Nephron (organoid): Measurements from ENCODE around the gene BMP8A.
"Not testable (repeated sequence)": the region's sequence is repeated elsewhere in the genome, so short reads cannot be mapped to it uniquely, and the experiment has no call there.

Source experiments
- H3K27ac Mint-ChIP-seq, 3 experiments: 2 replicates each; pipeline ENCODE4 v1.8.0; 2020; ENCODE audit warnings: mixed read lengths in 3 of 3, mild to moderate bottlenecking in 2 of 3, moderate library complexity in 1 of 3
- H3K27me3 Mint-ChIP-seq: 2 replicates; pipeline ENCODE4 v1.8.0; 2021; ENCODE audit warnings: low read depth, mild to moderate bottlenecking, moderate library complexity, mixed read lengths
- H3K36me3 Mint-ChIP-seq: 2 replicates; pipeline ENCODE4 v1.8.0; 2020; ENCODE audit warnings: low read depth, mixed read lengths
- H3K4me1 Mint-ChIP-seq: 2 replicates; pipeline ENCODE4 v1.8.0; 2020; ENCODE audit warnings: mixed read lengths
- H3K4me3 Mint-ChIP-seq, 3 experiments: 2 replicates each; pipeline ENCODE4 v1.8.0; 2020; ENCODE audit warnings: mild to moderate bottlenecking in 3 of 3, mixed read lengths in 3 of 3, moderate library complexity in 2 of 3
- H3K9me3 Mint-ChIP-seq: 2 replicates; pipeline ENCODE4 v1.8.0; 2020; ENCODE audit warnings: mixed read lengths
- TF ChIP-seq, protein P1 (sequence below), 3 experiments: fragments of 200-600 bp; sonication (generic); IDR thresholded peaks; one replicate each; pipeline ENCODE4 v1.5.0; 2021; ENCODE audit warnings: antibody characterized with exemption in 3 of 3; ENCODE audit not compliant: unreplicated experiment in 3 of 3

Gene BMP8A

DNA sequence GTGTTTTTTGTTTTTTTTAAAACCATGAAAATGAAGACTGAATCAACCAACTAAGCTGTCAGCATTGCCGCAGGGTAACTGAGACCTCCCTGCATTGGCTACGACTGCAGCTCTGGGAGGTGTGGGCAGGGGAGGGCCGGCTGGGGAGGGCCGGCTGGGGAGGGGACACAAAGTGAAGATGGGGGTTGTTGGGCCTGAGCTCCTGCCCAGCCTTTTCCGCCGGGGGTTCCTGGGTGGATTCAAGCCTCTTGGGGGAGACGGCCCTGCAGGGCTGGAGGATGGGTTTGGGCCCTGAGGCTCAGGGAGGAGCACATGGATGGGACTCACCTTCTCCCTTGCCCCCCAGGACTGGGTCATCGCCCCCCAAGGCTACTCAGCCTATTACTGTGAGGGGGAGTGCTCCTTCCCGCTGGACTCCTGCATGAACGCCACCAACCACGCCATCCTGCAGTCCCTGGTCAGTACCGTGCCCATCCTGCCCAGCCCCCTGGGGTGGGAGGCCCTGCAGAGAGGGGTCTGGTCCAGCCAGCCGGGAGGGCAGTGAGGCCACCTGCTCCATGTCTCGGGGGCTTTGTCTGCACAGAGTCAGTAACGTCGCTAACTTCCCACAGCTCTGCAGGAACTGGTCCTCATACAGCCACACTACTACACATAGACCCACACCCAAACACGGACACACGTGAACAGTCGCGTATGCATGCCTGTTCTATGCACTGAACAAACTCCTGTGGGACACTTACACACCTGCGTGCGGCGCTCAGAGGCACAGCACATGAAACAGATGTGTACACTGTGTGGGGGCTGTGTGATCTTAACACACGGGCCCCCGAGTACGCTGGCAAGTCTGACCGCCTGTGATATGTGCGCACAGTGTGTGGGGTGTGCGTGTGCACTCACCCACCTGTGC lies 31.5 kb downstream of the BMP8A start:
- Mint-ChIP-seq H3K27me3 (no peaks in the 10 kb centered on the region), H3K4me3 (no peak overlapping the region), H3K9me3 (no peaks in the 10 kb centered on the region), H3K36me3 (peaks cover 8% of the 10 kb centered on the region), H3K27ac (no peak overlapping the region), H3K4me1 (no peaks in the 10 kb centered on the region)
- TF ChIP-seq, protein P1, sequence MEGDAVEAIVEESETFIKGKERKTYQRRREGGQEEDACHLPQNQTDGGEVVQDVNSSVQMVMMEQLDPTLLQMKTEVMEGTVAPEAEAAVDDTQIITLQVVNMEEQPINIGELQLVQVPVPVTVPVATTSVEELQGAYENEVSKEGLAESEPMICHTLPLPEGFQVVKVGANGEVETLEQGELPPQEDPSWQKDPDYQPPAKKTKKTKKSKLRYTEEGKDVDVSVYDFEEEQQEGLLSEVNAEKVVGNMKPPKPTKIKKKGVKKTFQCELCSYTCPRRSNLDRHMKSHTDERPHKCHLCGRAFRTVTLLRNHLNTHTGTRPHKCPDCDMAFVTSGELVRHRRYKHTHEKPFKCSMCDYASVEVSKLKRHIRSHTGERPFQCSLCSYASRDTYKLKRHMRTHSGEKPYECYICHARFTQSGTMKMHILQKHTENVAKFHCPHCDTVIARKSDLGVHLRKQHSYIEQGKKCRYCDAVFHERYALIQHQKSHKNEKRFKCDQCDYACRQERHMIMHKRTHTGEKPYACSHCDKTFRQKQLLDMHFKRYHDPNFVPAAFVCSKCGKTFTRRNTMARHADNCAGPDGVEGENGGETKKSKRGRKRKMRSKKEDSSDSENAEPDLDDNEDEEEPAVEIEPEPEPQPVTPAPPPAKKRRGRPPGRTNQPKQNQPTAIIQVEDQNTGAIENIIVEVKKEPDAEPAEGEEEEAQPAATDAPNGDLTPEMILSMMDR (IDR thresholded peaks at IDR 0.05; ENCODE audit: unreplicated experiment in 3 of 3) = no peak

DNA sequence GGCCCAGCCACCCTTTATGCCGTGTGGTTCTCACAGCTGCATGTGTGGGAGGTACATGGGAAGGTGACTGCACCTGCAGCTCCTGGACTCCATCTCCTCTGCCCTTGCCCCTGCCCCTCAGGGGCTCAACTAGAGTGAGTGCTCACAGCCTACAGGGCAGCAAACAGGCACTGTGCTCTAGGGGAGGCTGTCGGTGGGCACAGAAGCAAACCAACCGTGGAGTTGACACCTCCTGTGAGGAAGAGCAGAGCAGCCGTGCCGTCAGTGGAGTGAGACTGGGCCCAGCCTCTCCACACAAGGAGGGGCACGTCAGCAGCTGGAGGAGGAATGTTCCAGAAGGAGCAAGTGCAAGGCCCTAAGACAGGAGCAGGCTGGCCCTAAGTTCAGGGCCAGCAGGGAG lies 32.7 kb downstream of the BMP8A start:
- H3K4me1 Mint-ChIP-seq = no peaks in the 10 kb centered on the region
- H3K27me3 Mint-ChIP-seq = no peaks in the 10 kb centered on the region
- H3K4me3 Mint-ChIP-seq = no peak overlapping the region
- no peaks in the 10 kb centered on the region for H3K9me3 Mint-ChIP-seq
- peaks cover 11% of the 10 kb centered on the region for H3K36me3 Mint-ChIP-seq
- no peak overlapping the region for H3K27ac Mint-ChIP-seq
- TF ChIP-seq, protein P1 (IDR thresholded peaks at IDR 0.05; ENCODE audit: unreplicated experiment in 3 of 3) = no peak

DNA sequence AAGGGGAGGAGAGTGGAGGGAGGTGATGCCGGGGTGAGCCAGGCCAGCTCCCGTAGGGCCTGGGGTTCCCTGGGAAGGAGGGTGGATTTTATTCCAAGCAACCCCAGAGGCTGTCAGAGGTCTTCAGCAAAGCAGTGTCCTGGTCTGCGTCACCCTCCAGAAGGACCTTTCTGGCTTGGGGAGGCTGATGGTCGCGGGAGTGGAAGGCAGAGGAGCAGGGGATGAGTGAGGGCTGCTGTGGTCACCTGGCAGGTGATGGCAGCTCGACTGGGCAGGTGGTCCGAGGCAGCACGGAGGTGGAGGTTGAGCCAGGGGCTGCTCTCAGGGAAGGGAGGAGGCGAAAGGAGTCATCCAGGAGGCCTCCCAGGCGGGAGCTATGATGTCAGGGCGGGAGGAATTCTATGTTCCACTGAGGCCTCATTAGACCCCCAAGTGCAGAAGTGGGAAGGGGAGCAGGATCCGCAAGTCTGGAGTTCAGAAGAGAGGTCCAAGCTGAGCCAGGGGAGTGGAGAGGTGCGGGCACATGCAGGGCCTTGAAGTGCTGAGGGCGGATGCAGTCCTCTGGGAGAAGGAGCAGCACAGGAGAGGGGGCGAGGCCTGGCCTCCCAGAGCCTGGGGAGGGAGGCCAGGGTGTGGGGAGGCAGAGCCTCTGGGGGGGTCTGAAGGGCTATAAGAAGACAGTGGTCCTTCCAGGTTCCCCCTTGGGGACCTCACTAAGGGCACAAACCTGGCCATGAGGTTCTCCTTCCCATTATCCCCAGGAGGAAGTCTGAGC lies 33.3 kb downstream of the BMP8A start:
- no peaks in the 10 kb centered on the region for H3K27me3 Mint-ChIP-seq
- TF ChIP-seq, protein P1 (IDR thresholded peaks at IDR 0.05; ENCODE audit: unreplicated experiment in 3 of 3) = no peak

DNA sequence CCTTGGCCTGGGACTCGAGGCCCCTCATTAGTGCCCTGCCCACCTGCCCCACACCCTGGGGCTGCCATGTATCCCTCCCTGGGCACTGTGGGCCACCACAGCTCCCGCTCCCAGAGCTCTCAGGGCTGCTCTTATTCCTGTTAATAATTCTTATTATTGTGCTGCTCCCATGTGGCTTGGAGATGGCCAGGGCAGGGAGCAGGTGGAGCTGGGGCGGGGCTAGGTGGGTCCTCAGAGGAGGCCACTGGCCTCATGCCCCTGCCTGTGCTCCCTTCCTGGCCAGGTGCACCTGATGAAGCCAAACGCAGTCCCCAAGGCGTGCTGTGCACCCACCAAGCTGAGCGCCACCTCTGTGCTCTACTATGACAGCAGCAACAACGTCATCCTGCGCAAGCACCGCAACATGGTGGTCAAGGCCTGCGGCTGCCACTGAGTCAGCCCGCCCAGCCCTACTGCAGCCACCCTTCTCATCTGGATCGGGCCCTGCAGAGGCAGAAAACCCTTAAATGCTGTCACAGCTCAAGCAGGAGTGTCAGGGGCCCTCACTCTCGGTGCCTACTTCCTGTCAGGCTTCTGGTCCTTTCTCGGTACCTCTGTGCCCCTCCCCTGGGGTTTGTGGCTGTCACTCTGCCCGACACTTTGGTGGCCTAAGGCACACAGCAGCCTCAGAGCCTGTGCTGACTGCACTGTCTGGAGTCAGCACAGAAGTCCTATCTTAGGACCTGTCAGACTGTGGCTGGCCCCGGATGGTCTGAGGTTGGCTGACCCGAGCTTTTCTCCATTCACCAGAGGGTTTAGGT lies 34.1 kb downstream of the BMP8A start:
- Mint-ChIP-seq H3K9me3 (no peaks in the 10 kb centered on the region), H3K27me3 (no peaks in the 10 kb centered on the region), H3K27ac (no peak overlapping the region), H3K4me1 (no peaks in the 10 kb centered on the region), H3K4me3 (no peak overlapping the region), H3K36me3 (peaks cover 19% of the 10 kb centered on the region)
- TF ChIP-seq, protein P1 (IDR thresholded peaks at IDR 0.05; ENCODE audit: unreplicated experiment in 3 of 3) = no peak

More for the DNA sequence above, 33.3 kb downstream of the BMP8A start:
- Mint-ChIP-seq H3K4me1 (no peaks in the 10 kb centered on the region), H3K9me3 (no peaks in the 10 kb centered on the region), H3K27ac (no peak overlapping the region), H3K4me3 (no peak overlapping the region), H3K36me3 (peaks cover 17% of the 10 kb centered on the region)

DNA sequence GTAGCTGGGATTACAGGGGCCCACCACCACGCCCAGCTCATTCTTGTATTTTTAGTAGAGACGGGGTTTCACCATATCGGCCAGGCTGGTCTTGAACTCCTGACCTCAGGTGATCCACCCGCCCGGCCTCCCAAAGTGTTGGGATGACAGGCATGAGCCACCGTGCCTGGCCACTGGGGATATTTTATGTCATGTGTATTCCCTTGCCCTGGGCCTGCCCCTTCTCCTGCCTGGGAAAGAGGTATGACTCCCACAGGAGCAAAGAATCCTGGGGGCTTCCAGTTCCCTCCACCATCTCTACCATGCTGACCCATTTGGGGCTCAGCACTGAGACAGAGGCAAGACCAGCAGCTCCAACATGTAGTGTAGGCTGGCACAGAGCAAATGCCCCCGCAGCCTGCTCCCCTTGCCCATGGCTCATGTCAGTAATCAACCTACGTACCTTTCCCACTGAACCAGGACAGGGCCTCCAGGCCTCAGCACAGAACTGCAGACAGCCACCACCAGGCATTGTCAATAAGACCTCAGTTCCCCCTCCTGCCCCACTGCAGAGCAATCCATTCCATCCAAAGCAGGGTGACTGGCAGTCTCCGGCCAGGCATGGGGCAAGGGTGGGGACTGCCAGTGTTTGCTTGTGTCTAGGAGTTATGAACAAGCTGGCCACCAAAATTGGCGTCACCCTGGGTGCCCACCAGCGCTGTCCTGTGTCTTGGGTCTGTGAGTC lies 35.2 kb downstream of the BMP8A start:
- no peak overlapping the region for H3K4me3 Mint-ChIP-seq
- H3K4me1 Mint-ChIP-seq = no peaks in the 10 kb centered on the region
- H3K36me3 Mint-ChIP-seq = peaks cover 27% of the 10 kb centered on the region
- H3K27me3 Mint-ChIP-seq = no peaks in the 10 kb centered on the region
- TF ChIP-seq, protein P1 (IDR thresholded peaks at IDR 0.05; ENCODE audit: unreplicated experiment in 3 of 3) = no peak
- H3K9me3 Mint-ChIP-seq = no peaks in the 10 kb centered on the region
- no peak overlapping the region for H3K27ac Mint-ChIP-seq

DNA sequence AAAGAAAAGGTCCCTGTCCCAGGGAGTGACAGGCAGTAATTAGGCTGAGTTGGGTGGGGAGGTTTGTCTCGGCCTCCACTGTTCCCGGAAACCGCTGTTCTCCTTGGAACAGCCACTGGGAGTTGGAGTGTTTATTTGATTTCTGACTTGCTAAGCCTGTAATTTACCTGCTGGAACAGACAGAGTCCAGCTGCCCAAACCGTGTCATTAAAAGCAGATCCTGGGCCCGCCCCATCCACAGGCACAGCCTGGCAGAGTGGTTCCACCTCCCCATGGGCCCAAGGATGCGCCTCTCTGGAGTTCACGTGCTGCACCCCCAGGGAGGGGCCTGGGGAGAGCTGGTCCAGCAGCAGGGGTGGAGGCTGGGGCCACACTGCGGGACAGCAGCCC lies 35.7 kb downstream of the BMP8A start:
- not testable (repeated sequence) for H3K4me1 Mint-ChIP-seq, H3K4me3 Mint-ChIP-seq, H3K9me3 Mint-ChIP-seq, H3K27ac Mint-ChIP-seq, H3K27me3 Mint-ChIP-seq
- H3K36me3 Mint-ChIP-seq = peaks cover 32% of the 10 kb centered on the region
